Stomach (tissue), 4 donors: ENCODE results near the gene GPR4.

Source experiments
- EP300 ChIP-seq: sonication (generic); formaldehyde crosslinking; IDR thresholded peaks from one replicate; pipeline ENCODE4 v1.6.1; 2017; ENCODE audit warnings: antibody characterized with exemption
- POLR2A ChIP-seq, 4 donors: fragments of 450-650 bp; IDR thresholded peaks; one replicate each; pipeline ENCODE4 v1.6.1; 2016; ENCODE audit warnings: antibody characterized with exemption in 4 of 4, control low read depth in 2 of 4, mild to moderate bottlenecking in 1 of 4, moderate library complexity in 1 of 4
- TF ChIP-seq, protein P1 (sequence below), 7 experiments: fragments of 450-650 bp in 4 of 7; fragments of 200-600 bp in 3 of 7; sonication (generic) in 3 of 7; IDR thresholded peaks; one replicate each; pipeline ENCODE4 v1.5.1; 2016 to 2019; ENCODE audit warnings: antibody characterized with exemption in 7 of 7, control low read depth in 2 of 7, mild to moderate bottlenecking in 1 of 7

DNA sequence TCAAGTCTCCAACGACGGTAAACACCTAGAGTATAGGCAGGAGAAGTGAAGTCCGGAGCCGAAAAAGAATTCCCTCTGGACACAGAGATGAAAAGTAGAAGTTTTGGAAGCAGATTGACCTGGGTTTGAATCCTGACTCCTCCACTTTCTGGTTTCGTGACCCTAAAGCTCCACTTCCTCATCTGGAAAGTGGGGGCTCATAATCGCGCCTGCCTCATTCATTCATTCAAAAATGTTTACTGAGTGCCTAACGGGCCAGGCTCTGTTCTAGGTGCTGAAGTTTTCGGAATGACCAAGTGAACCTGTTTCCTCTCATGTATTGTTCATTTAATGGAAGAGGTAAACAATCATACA is 44.3 kb upstream of the GPR4 start:
- TF ChIP-seq EP300: no peak
- TF ChIP-seq POLR2A (IDR thresholded peaks at IDR 0.05): no peak
- TF ChIP-seq, protein P1, sequence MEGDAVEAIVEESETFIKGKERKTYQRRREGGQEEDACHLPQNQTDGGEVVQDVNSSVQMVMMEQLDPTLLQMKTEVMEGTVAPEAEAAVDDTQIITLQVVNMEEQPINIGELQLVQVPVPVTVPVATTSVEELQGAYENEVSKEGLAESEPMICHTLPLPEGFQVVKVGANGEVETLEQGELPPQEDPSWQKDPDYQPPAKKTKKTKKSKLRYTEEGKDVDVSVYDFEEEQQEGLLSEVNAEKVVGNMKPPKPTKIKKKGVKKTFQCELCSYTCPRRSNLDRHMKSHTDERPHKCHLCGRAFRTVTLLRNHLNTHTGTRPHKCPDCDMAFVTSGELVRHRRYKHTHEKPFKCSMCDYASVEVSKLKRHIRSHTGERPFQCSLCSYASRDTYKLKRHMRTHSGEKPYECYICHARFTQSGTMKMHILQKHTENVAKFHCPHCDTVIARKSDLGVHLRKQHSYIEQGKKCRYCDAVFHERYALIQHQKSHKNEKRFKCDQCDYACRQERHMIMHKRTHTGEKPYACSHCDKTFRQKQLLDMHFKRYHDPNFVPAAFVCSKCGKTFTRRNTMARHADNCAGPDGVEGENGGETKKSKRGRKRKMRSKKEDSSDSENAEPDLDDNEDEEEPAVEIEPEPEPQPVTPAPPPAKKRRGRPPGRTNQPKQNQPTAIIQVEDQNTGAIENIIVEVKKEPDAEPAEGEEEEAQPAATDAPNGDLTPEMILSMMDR (IDR thresholded peaks at IDR 0.05): no peak
